ENCODE results near the gene NAV2.

The NAV2 gene

GRCh38 chr11:19753451-19754106 is 40.9 kb downstream of the NAV2 start:
- DNase-seq: no peak

- DNase-seq: no peak
These were observed 44.2 kb downstream of the NAV2 start for GRCh38 chr11:19756675-19757475.

- DNase-seq: no peak
These were observed 46.8 kb downstream of the NAV2 start for GRCh38 chr11:19759389-19759788.

GRCh38 chr11:19762266-19762665 is 49.6 kb downstream of the NAV2 start:
- no peak for DNase-seq

- DNase-seq: no peak
These were observed 50.7 kb downstream of the NAV2 start for GRCh38 chr11:19763330-19763729.

- no peak for DNase-seq
These were observed 53.6 kb downstream of the NAV2 start for GRCh38 chr11:19766206-19766605.

GRCh38 chr11:19766810-19767209 is 54.2 kb downstream of the NAV2 start:
- DNase-seq: no peak

- DNase-seq: no peak
These were observed 55.1 kb downstream of the NAV2 start for GRCh38 chr11:19767627-19768151.

GRCh38 chr11:19768197-19768596 is 55.6 kb downstream of the NAV2 start:
- DNase-seq: no peak

- no peak for DNase-seq
These were observed 56.2 kb downstream of the NAV2 start for GRCh38 chr11:19768815-19769214.

- DNase-seq: no peak
These were observed 57.2 kb downstream of the NAV2 start for GRCh38 chr11:19769820-19770219.

GRCh38 chr11:19770277-19770676 is 57.6 kb downstream of the NAV2 start:
- DNase-seq: no peak

GRCh38 chr11:19771463-19771862 is 58.8 kb downstream of the NAV2 start:
- no peak for DNase-seq

GRCh38 chr11:19772480-19772879 is 59.8 kb downstream of the NAV2 start:
- DNase-seq: no peak

- DNase-seq: no peak
These were observed 61.7 kb downstream of the NAV2 start for GRCh38 chr11:19774329-19774728.

- DNase-seq: no peak
These were observed 62.4 kb downstream of the NAV2 start for GRCh38 chr11:19774817-19775580.

- no peak for DNase-seq
These were observed 63.0 kb downstream of the NAV2 start for GRCh38 chr11:19775622-19776021.

- no peak for DNase-seq
These were observed 64.4 kb downstream of the NAV2 start for GRCh38 chr11:19777039-19777376.

- DNase-seq: no peak
These were observed 64.9 kb downstream of the NAV2 start for GRCh38 chr11:19777377-19778102.

GRCh38 chr11:19779740-19780139 is 67.1 kb downstream of the NAV2 start:
- no peak for DNase-seq

- no peak for DNase-seq
These were observed 68.7 kb downstream of the NAV2 start for GRCh38 chr11:19781351-19781750.

GRCh38 chr11:19785265-19785664 is 72.6 kb downstream of the NAV2 start:
- no peak for DNase-seq

GRCh38 chr11:19786644-19787043 is 74.0 kb downstream of the NAV2 start:
- DNase-seq: no peak

Data from NCI-H1417 treated with DMSO at 0.1 percent for 48 hours (cell line).